HT-29 (cell line): Measurements from ENCODE around the gene ACTG1. TPM values are rescaled to one million over a fixed set of nuclear protein-coding genes. Genes with fewer than 3 reads are reported as not detected.

Source experiments
- DNase-seq: peaks from one replicate; pipeline ENCODE4 v3.0.0-alpha.2; 2015; ENCODE audit warnings: low spot score
- total RNA-seq: library from RNA; depleted of rRNA; stranded (reverse); fragments of >200 nt; shearing (Covaris generic); gene quantifications from 2 replicates; pipeline ENCODE4 v1.2.3, GENCODE V29; 2014

ACTG1 gene
- total RNA-seq, 1 experiment from 2014 or later = 4,670 TPM

GRCh38 chr17:81545160-81545949 is 32.8 kb upstream of the ACTG1 start:
- DNase-seq = no peak

GRCh38 chr17:81544281-81544974 is 31.8 kb upstream of the ACTG1 start:
- DNase-seq = no peak

GRCh38 chr17:81543756-81544155 is 31.2 kb upstream of the ACTG1 start:
- DNase-seq = no peak

GRCh38 chr17:81543339-81543675 is 30.7 kb upstream of the ACTG1 start:
- DNase-seq = no peak

GRCh38 chr17:81542431-81543338 is 30.1 kb upstream of the ACTG1 start:
- no peak for DNase-seq

- DNase-seq = no peak
These were observed 28.5 kb upstream of the ACTG1 start for GRCh38 chr17:81541123-81541522.

GRCh38 chr17:81540676-81541027 is 28.1 kb upstream of the ACTG1 start:
- DNase-seq = no peak

GRCh38 chr17:81539961-81540675 is 27.5 kb upstream of the ACTG1 start:
- DNase-seq = no peak

GRCh38 chr17:81539571-81539900 is 26.9 kb upstream of the ACTG1 start:
- DNase-seq = no peak

- DNase-seq = no peak
These were observed 26.3 kb upstream of the ACTG1 start for GRCh38 chr17:81538651-81539570.

GRCh38 chr17:81537856-81538555 is 25.4 kb upstream of the ACTG1 start:
- DNase-seq = no peak

GRCh38 chr17:81537343-81537855 is 24.8 kb upstream of the ACTG1 start:
- peak; percentile 72 for DNase-seq

- DNase-seq = no peak
These were observed 24.0 kb upstream of the ACTG1 start for GRCh38 chr17:81536299-81537290.

- DNase-seq = no peak
These were observed 23.1 kb upstream of the ACTG1 start for GRCh38 chr17:81535480-81536298.

- DNase-seq = no peak
These were observed 22.4 kb upstream of the ACTG1 start for GRCh38 chr17:81535007-81535328.

GRCh38 chr17:81534157-81535006 is 21.8 kb upstream of the ACTG1 start:
- DNase-seq = peak; percentile 32
